GM18498 (cell line): ENCODE results near the gene ABCC3.

Experiments used
- ATAC-seq: cut with Tn5 transposase; IDR thresholded peaks from one replicate; pipeline ENCODE4 v1.9.1; 2021; ENCODE audit warnings: mild to moderate bottlenecking, moderate library complexity; ENCODE audit not compliant: unreplicated experiment

The ABCC3 gene

GRCh38 chr17:50642722-50643656 lies 8.3 kb downstream of the ABCC3 start:
- no peak for ATAC-seq

GRCh38 chr17:50645748-50646682 lies 11.3 kb downstream of the ABCC3 start:
- ATAC-seq = no peak

- no peak for ATAC-seq
Measured at GRCh38 chr17:50647187-50647586, 12.5 kb downstream of the ABCC3 start.

- ATAC-seq = no peak
Measured at GRCh38 chr17:50649042-50649908, 14.6 kb downstream of the ABCC3 start.

GRCh38 chr17:50651661-50652060 lies 17.0 kb downstream of the ABCC3 start:
- ATAC-seq = no peak

- ATAC-seq = no peak
Measured at GRCh38 chr17:50653738-50654137, 19.1 kb downstream of the ABCC3 start.

- ATAC-seq = no peak
Measured at GRCh38 chr17:50656509-50656908, 21.8 kb downstream of the ABCC3 start.

- no peak for ATAC-seq
Measured at GRCh38 chr17:50657054-50657453, 22.4 kb downstream of the ABCC3 start.

GRCh38 chr17:50657627-50658026 lies 22.9 kb downstream of the ABCC3 start:
- ATAC-seq = no peak

- ATAC-seq = no peak
Measured at GRCh38 chr17:50658616-50659015, 23.9 kb downstream of the ABCC3 start.

GRCh38 chr17:50659179-50659578 lies 24.5 kb downstream of the ABCC3 start:
- ATAC-seq = no peak

GRCh38 chr17:50660042-50660886 lies 25.6 kb downstream of the ABCC3 start:
- ATAC-seq = no peak

- no peak for ATAC-seq
Measured at GRCh38 chr17:50660887-50661345, 26.2 kb downstream of the ABCC3 start.

- no peak for ATAC-seq
Measured at GRCh38 chr17:50661348-50661747, 26.7 kb downstream of the ABCC3 start.

GRCh38 chr17:50661795-50662391 lies 27.2 kb downstream of the ABCC3 start:
- no peak for ATAC-seq

GRCh38 chr17:50662632-50663225 lies 28.0 kb downstream of the ABCC3 start:
- no peak for ATAC-seq

GRCh38 chr17:50663812-50664374 lies 29.2 kb downstream of the ABCC3 start:
- no peak for ATAC-seq

GRCh38 chr17:50664788-50665458 lies 30.2 kb downstream of the ABCC3 start:
- no peak for ATAC-seq
